ENCODE data around the gene CDS1. TPM values are rescaled to one million over a fixed set of nuclear protein-coding genes. Genes with fewer than 3 reads are reported as not detected.

CDS1 gene
- total and polyA plus RNA-seq, 12 donors = 0.28 to 1.2 (median 0.52) TPM

GRCh38 chr4:84634961-84635360, 52.0 kb downstream of the CDS1 start:
- no peaks in the 10 kb centered on the region for H3K27me3 ChIP-seq
- intact Hi-C loops (cut with DNase I) = no loop called here
- WGBS, 2 donors = 92 to 94% methylated on average over 1 of the region's 1 CpG
- peaks cover 0 to 4% (median 0%) of the 10 kb centered on the region in 9 donors for H3K4me1 ChIP-seq
- H3K27ac ChIP-seq = no peak overlapping the region
- H3K36me3 ChIP-seq = no peaks in the 10 kb centered on the region
- no peak overlapping the region for H3K4me3 ChIP-seq
- no peaks in the 10 kb centered on the region for H3K9me3 ChIP-seq
- DNase-seq (no peak), ATAC-seq (no peak)
- TF ChIP-seq, protein P1, sequence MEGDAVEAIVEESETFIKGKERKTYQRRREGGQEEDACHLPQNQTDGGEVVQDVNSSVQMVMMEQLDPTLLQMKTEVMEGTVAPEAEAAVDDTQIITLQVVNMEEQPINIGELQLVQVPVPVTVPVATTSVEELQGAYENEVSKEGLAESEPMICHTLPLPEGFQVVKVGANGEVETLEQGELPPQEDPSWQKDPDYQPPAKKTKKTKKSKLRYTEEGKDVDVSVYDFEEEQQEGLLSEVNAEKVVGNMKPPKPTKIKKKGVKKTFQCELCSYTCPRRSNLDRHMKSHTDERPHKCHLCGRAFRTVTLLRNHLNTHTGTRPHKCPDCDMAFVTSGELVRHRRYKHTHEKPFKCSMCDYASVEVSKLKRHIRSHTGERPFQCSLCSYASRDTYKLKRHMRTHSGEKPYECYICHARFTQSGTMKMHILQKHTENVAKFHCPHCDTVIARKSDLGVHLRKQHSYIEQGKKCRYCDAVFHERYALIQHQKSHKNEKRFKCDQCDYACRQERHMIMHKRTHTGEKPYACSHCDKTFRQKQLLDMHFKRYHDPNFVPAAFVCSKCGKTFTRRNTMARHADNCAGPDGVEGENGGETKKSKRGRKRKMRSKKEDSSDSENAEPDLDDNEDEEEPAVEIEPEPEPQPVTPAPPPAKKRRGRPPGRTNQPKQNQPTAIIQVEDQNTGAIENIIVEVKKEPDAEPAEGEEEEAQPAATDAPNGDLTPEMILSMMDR (IDR thresholded peaks at IDR 0.05) = no peak

DNA sequence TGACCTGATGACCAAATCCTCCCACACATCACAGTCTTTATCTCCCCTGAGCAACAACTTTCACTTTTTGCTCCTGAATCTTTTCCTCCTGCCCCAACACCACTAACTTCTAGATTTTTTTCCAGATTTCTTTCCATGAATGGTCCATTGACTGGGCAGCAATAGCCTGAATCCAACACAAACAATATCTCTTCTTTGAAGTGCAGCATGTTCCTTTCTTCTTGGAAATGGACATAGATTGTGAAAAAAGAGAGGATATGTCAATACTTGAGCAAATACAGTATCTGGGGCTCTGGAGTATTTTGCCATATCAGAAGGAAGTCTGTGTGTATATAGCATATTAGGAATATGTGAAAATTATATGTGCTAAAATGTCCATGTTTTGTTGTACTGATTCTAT, 55.2 kb downstream of the CDS1 start:
- no peaks in the 10 kb centered on the region for H3K36me3 ChIP-seq
- ATAC-seq (no peak), DNase-seq (no peak)
- TF ChIP-seq, protein P1 (IDR thresholded peaks at IDR 0.05) = no peak
- H3K4me3 ChIP-seq = no peak overlapping the region
- intact Hi-C loops (cut with DNase I) = no loop called here
- H3K27ac ChIP-seq = no peak overlapping the region
- H3K27me3 ChIP-seq = no peaks in the 10 kb centered on the region
- H3K4me1 ChIP-seq = peaks cover 0 to 4% (median 0%) of the 10 kb centered on the region in 9 donors
- no peaks in the 10 kb centered on the region for H3K9me3 ChIP-seq

DNA sequence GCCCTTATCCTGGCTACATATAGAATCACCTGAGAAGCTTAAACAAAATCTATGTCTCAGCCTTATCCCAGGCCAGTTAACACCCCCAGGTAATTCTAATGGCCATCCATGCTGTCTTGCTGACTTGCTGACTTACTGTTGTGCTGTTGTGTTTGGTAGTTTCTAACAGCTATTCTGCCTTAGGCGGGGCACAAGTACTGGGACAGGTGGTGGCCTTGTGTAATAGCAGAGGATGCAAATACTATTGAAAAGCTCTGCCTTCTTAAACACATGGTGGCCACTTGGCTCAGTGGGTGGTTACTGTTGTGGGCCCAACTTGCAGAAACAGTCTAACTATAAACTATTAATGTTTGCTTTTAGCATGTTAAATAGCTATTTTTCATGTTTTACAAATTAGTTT, 56.2 kb downstream of the CDS1 start:
- no peak for ATAC-seq
- peaks cover 0 to 4% (median 0%) of the 10 kb centered on the region in 9 donors for H3K4me1 ChIP-seq
- no peak overlapping the region for H3K27ac ChIP-seq
- no peak for DNase-seq
- TF ChIP-seq, protein P1 (IDR thresholded peaks at IDR 0.05) = no peak
- no peaks in the 10 kb centered on the region for H3K36me3 ChIP-seq
- intact Hi-C loops (cut with DNase I) = no loop called here
- no peaks in the 10 kb centered on the region for H3K9me3 ChIP-seq
- WGBS, 2 donors = 81 to 88% methylated on average over 1 of the region's 1 CpG
- H3K4me3 ChIP-seq = no peak overlapping the region
- H3K27me3 ChIP-seq = no peaks in the 10 kb centered on the region

GRCh38 chr4:84644087-84644486, 61.2 kb downstream of the CDS1 start:
- no peaks in the 10 kb centered on the region for H3K9me3 ChIP-seq
- TF ChIP-seq, protein P1 (IDR thresholded peaks at IDR 0.05) = no peak
- H3K4me3 ChIP-seq = no peak overlapping the region
- no peak overlapping the region for H3K27ac ChIP-seq
- no peak for ATAC-seq
- H3K27me3 ChIP-seq = no peaks in the 10 kb centered on the region
- no peaks in the 10 kb centered on the region for H3K4me1 ChIP-seq
- 93% methylated on average over 5 of the region's 5 CpGs for whole genome bisulfite sequencing, 2 donors
- DNase-seq = no peak
- intact Hi-C loops (cut with DNase I) = no loop called here
- no peaks in the 10 kb centered on the region for H3K36me3 ChIP-seq

All from heart right ventricle (tissue), 16 donors.